Suprapubic skin (tissue), 4 donors: ENCODE data around the gene SPRR5.

Source experiments
- EP300 ChIP-seq: sonication (generic); formaldehyde crosslinking; IDR thresholded peaks from one replicate; pipeline ENCODE4 v1.6.1; 2017; ENCODE audit warnings: antibody characterized with exemption
- POLR2A ChIP-seq, 2 donors: fragments of 450-650 bp; IDR thresholded peaks; one replicate each; pipeline ENCODE4 v1.6.1; 2017; ENCODE audit warnings: antibody characterized with exemption in 2 of 2, mild to moderate bottlenecking in 2 of 2, moderate library complexity in 2 of 2
- POLR2AphosphoS5 ChIP-seq, 3 donors: sonication (generic); formaldehyde crosslinking; IDR thresholded peaks; one replicate each; pipeline ENCODE4 v1.6.1; 2017; ENCODE audit warnings: antibody characterized with exemption in 3 of 3
- TF ChIP-seq, protein P1 (sequence below), 2 donors: fragments of 200-600 bp in 1 of 2; fragments of 450-650 bp in 1 of 2; sonication (generic) in 1 of 2; IDR thresholded peaks; one replicate each; pipeline ENCODE4 v1.5.1; 2016 to 2019; ENCODE audit warnings: antibody characterized with exemption in 2 of 2, mild to moderate bottlenecking in 1 of 2, moderate library complexity in 1 of 2

DNA sequence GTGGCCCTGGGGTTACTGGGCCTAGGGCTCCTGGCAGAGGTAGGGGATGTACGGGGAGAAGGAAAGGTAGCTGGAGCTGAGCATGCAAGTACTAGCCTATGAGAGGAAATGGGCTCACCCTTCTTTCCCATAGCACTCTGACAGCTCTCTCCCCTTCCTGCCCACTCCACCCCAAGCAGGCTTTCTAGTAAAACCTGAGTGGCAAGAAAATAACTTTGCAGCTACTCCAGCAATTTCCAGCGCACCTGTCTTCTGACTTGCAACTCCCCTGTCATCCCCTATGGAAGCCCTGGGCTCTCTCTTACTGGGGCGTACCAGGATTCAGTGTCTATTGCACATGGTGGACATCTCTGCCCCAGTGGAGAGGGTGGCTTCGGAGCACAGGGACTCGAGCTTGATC is 45.4 kb upstream of the SPRR5 start:
- TF ChIP-seq, protein P1, sequence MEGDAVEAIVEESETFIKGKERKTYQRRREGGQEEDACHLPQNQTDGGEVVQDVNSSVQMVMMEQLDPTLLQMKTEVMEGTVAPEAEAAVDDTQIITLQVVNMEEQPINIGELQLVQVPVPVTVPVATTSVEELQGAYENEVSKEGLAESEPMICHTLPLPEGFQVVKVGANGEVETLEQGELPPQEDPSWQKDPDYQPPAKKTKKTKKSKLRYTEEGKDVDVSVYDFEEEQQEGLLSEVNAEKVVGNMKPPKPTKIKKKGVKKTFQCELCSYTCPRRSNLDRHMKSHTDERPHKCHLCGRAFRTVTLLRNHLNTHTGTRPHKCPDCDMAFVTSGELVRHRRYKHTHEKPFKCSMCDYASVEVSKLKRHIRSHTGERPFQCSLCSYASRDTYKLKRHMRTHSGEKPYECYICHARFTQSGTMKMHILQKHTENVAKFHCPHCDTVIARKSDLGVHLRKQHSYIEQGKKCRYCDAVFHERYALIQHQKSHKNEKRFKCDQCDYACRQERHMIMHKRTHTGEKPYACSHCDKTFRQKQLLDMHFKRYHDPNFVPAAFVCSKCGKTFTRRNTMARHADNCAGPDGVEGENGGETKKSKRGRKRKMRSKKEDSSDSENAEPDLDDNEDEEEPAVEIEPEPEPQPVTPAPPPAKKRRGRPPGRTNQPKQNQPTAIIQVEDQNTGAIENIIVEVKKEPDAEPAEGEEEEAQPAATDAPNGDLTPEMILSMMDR (IDR thresholded peaks at IDR 0.05) = no peak
- TF ChIP-seq POLR2A (IDR thresholded peaks at IDR 0.05) (no peak), EP300 (no peak), POLR2AphosphoS5 (IDR thresholded peaks at IDR 0.05) (no peak)
